ENCODE data around the gene LLGL2.
"Not testable (repeated sequence)": the region's sequence is repeated elsewhere in the genome, so short reads cannot be mapped to it uniquely, and the experiment has no call there.

Gene LLGL2

GRCh38 chr17:75507733-75508719 lies 17.5 kb upstream of the LLGL2 start:
- DNase-seq (ENCODE audit: low read depth in 2 of 2), result no peak

GRCh38 chr17:75508931-75509361 lies 16.6 kb upstream of the LLGL2 start:
- no peak for DNase-seq (ENCODE audit: low read depth in 2 of 2)

DNA sequence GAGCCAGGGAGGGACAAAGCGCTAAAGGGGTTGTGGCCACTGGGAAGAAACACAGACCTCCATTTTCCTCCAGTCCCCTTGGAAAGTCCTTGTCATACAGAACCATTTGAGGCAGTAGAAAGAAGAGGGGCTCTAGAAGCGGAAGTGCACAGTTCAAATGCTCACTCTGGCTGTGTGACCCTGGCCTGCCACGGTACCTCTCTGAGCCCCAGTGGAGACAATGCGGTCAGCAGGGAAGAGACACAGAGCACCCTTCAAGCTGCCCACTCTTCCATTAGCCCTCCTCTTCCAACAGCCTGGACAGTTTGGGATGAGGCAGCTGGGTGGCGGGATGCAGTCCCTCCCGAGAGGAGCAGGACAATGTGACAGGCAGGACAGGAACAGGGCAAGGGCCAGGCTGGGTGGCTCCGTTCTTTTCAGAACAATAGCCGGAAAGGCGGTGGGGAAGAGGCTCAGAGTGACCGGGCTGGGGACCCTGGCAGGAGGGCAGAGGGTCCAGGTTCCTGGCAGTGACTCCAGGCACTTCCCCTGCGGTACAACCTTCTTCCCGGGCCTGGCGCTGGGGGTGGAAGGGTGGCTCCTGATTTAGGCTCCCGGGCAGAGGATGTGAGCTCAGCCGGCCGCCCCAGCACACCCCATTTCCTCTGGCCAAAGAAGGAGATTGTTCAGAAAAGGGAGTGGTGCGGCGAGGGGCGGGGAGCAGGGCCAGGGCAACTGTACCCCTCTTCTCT lies 15.8 kb upstream of the LLGL2 start:
- no peak for DNase-seq (ENCODE audit: low read depth in 2 of 2)

GRCh38 chr17:75511270-75511609 lies 14.3 kb upstream of the LLGL2 start:
- DNase-seq (ENCODE audit: low read depth in 2 of 2), result no peak

DNA sequence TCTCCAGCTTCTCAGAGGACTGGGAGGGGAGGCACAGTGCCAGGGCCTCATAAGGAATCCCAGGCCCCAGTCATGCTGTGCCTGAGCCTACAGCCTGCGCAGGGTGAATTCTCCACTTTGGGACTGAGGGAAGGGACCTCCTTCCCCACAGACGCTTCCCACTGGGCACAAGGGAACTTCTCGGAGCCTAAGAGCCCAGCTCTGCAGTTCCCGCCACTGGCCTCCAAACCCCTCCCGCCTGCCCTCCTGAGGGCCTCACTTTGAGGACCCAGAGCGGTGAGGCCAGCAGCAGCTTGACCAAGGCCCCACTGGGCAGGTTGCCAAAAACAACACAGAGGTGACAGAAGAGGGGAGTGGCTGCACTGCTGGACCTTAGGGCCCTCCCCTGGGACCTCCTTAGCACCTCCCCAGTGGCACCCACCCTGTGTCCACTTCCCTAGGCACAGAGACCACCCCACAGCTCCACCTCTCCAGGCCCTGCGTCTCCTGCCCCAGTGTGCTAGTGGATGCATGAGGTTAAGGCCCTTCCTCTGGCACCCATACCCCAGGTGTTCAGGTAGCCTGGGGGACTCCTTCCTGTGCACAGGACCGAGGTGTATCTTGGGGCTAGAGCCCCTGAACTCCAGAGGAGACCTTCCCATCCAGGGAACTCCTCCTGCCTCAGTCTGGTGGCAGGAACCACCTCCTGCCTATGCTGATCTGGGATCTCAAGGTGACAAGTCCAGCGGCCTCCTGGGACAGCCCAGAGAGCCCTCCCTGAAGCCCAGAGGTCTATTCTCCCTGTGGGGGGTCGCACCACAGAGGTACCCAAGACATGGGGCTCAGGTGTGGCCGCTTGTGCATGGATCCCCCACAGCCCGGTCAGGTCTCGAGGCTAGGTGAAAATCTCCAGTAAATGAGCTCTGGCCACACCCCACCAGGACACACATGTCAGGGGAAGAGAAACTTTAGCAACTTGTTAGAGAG lies 13.6 kb upstream of the LLGL2 start:
- DNase-seq (ENCODE audit: low read depth in 2 of 2), result no peak

DNA sequence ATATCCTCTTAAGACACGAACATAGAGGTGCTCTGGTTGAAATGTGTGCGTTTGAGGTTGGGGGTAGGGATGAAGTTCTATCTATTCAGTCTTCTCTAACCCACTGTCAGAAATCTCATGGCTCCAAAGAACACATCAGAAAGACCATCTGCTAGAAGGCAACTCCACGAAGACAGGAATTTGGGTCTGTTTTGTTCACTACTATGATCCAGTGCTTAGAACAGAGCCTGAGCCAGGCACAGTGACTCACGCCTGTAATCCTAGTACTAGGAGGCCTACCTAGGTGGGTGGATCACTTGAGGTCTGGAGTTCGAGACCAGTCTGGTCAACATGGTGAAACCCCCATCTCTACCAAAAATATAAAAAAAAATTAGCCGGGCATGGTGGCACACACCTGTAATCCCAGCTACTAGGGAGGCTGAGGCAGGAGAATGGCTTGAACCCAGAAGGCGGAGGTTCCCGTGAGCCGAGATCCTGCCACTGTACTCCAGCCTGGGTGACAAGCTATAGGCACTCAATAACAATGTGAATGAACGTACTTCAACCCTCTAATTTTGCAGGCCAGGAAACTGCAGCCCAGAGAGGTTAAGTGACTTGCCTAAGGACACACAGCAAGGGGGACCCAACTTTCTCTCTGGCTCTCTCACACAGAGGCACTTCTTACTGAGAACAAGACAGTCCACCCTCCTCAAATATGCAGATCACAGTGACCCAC lies 12.4 kb upstream of the LLGL2 start:
- DNase-seq (ENCODE audit: low read depth in 2 of 2), result no peak

DNA sequence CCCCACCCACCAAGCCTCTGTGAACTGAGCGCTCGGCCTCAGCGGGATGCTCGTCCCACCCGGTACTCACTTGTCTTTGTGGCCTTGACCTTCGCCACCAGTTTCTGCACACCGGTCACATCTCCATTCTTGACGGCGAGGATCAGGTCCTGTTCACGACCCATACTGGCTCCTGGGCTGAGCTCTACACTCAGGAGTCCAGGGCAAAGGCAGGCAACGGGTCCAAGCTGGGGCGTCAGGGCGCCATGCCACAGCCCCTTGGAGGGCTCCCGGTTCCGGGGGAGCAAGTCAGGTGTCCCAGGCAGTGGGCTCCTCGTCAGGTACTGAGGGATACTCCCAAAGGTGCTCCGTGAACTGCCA lies 11.9 kb upstream of the LLGL2 start:
- no peak for DNase-seq (ENCODE audit: low read depth in 2 of 2)

- DNase-seq (ENCODE audit: low read depth in 2 of 2), result no peak
Observed at GRCh38 chr17:75514299-75514918, 11.1 kb upstream of the LLGL2 start.

- DNase-seq (ENCODE audit: low read depth in 2 of 2), result no peak
Observed at GRCh38 chr17:75514919-75515495, 10.5 kb upstream of the LLGL2 start.

GRCh38 chr17:75515496-75516254 lies 9.8 kb upstream of the LLGL2 start, which contains the start of gene CASKIN2:
Gene CASKIN2 (minus strand): TSS chr17:75515537. CDS start chr17:75513804, 1,733 bp downstream.
- DNase-seq (ENCODE audit: low read depth in 2 of 2), result peak; percentile 51 to 61

DNA sequence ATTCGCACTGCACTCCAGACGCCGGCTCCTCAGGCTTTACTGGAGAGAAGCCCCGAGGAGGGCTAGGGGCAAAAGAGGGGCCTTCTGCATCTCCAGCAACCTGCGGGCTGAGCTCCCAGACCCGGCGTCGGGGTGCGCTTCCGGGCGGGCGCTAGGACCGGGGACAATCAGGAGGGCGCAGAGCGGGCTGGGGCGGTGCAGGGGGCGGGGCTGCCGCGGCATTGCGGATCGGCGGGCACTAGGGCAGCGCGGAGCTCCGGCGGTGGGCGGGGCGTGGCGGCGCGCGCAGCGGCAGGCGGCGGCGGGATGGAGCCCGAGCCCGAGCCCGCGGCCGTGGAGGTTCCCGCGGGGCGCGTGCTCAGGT lies 9.3 kb upstream of the LLGL2 start, which contains the start of gene TSEN54:
TSS of gene TSEN54 (plus strand) at position 274 of the 364 bp plus-strand sequence. CDS start at position 307, 33 bp downstream.
- peak; percentile 90 to 92 for DNase-seq (ENCODE audit: low read depth in 2 of 2)

- no peak for DNase-seq (ENCODE audit: low read depth in 2 of 2)
Observed at GRCh38 chr17:75516619-75517296, 8.7 kb upstream of the LLGL2 start.

GRCh38 chr17:75517297-75517865 lies 8.1 kb upstream of the LLGL2 start:
- no peak for DNase-seq (ENCODE audit: low read depth in 2 of 2)

DNA sequence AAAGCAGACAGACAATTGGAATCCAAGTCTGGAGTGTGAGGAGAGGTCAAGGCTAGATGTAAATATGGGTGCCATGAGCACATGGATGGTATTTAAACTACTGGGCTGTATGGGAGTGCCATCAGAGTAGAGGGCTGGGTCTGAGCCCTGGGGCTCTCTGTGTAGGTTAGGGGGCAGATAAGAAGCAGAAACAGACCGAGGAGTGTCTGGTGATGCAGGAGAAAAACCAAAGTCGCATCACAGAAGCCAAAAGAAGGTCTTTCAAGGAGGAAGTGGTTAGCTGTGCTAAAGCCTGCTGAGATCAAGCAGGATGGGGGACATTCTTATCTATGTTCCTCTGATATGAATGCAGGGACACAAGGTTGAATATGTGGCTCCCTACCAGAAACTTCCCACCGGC lies 7.3 kb upstream of the LLGL2 start:
- peak in 1 of 2 donors; percentile 12 for DNase-seq (ENCODE audit: low read depth in 2 of 2)

DNA sequence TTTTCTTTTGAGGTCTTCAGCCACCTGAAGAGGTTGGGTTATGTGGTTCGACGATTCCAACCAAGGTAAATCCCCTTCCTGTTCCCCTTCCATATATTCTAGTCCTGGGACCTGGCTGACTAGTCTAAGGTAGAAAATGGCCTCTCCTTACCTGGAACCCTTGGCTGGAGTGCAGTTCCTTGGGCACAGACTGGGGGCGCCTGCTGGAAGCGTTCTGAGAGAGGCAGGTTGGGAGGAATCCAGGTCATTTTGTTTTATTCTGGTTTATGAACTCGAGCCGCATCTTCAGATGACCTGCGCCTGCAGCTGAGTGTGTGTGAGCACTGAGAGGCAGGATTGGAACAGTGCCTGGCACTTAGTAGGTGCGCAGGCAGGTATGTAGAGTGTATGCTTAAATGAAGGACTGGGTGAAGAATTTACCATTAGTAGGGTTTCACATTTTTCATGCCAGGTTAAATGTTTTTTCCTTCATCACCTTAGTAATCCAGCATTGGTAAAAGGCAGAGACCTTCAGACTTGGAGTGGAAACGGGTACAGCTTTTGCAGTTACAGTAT lies 6.4 kb upstream of the LLGL2 start:
- DNase-seq (ENCODE audit: low read depth in 2 of 2), result no peak

DNA sequence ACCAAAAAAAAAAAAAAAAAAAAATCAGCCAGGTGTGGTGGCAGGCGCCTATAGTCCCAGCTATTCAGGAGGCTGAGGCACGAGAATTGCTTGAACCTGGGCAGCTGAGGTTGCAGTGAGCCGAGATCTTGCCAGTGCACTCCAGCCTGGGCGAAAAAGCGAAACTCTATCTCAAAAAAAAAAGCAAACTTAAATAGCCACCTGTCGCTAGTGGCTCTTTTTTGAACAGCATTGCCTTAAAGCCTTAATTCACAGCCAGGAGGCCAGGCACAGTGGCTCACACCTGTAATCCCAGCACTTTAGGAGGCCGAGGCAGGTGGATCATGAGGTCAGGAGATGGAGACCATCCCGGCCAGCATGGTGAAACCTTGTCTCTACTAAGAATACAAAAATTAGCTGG lies 5.1 kb upstream of the LLGL2 start:
- not testable (repeated sequence) for DNase-seq (ENCODE audit: low read depth in 2 of 2)

- no peak for DNase-seq (ENCODE audit: low read depth in 2 of 2)
Observed at GRCh38 chr17:75521290-75521689, 4.2 kb upstream of the LLGL2 start.

Data from stimulated activated CD8-positive, alpha-beta memory T cell treated with anti-CD3 and anti-CD28 coated beads, Interleukin-2, amount 100 ng/mL, for 1 hour (primary cell).